PC-9 (cell line): ENCODE data around the gene SLC12A6.

Source experiments
- EZH2 ChIP-seq: fragments of 200-600 bp; sonication (generic); IDR thresholded peaks from 2 replicates; pipeline ENCODE4 v1.8.0; 2017; ENCODE audit warnings: antibody characterized with exemption, low read depth
- TF ChIP-seq, protein P1 (sequence below): fragments of 200-600 bp; sonication (generic); conservative IDR thresholded peaks from 2 replicates; pipeline ENCODE4 v1.6.1; 2017; ENCODE audit warnings: mixed run types, antibody characterized with exemption, mild to moderate bottlenecking, moderate library complexity

DNA sequence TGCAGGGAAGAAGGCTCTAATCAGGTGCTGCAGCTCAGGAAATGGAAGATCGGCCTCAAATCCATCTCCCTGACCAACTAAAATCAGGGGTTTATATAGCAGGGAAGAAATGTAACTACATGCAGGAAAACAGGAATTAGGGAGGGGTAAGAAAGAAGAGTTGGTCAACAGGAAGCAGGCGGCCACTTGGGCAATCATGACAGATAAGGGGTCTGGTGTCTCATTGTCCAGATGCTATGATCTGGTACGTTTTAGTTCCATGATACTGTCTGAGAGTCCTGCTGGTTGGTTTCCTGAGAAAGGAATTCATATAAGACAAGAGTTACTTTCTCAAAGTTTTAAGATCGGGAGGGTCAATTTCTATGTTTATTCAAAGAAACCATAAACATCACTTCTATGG is 151.9 kb downstream of the SLC12A6 start:
- TF ChIP-seq, protein P1, sequence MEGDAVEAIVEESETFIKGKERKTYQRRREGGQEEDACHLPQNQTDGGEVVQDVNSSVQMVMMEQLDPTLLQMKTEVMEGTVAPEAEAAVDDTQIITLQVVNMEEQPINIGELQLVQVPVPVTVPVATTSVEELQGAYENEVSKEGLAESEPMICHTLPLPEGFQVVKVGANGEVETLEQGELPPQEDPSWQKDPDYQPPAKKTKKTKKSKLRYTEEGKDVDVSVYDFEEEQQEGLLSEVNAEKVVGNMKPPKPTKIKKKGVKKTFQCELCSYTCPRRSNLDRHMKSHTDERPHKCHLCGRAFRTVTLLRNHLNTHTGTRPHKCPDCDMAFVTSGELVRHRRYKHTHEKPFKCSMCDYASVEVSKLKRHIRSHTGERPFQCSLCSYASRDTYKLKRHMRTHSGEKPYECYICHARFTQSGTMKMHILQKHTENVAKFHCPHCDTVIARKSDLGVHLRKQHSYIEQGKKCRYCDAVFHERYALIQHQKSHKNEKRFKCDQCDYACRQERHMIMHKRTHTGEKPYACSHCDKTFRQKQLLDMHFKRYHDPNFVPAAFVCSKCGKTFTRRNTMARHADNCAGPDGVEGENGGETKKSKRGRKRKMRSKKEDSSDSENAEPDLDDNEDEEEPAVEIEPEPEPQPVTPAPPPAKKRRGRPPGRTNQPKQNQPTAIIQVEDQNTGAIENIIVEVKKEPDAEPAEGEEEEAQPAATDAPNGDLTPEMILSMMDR = no peak
- TF ChIP-seq EZH2 = no peak
